ENCODE measurements around the gene MYL9. TPM values are rescaled to one million over a fixed set of nuclear protein-coding genes. Genes with fewer than 3 reads are reported as not detected.

MYL9 gene
- total and polyA plus RNA-seq, 8 donors, result 9.9 to 122 (median 31.7) TPM

- Histone ChIP-seq H3K27ac (no peak overlapping the region), H3K4me3 (no peak overlapping the region), H3K36me3 (peaks cover 0 to 38% (median 7%) of the 10 kb centered on the region in 3 donors), H3K27me3 (no peaks in the 10 kb centered on the region), H3K9me3 (no peaks in the 10 kb centered on the region), H3K4me1 (peaks cover 0 to 10% (median 8%) of the 10 kb centered on the region in 3 donors)
- no peak for ATAC-seq
- intact Hi-C loops (cut with DNase I), result no loop called here
- 91 to 92% methylated on average over 30 to 31 of the region's 31 CpGs for WGBS, 2 donors
- DNase-seq, result no peak
- no peak for TF ChIP-seq CTCF (IDR thresholded peaks at IDR 0.05)
- FAIRE-seq, result no peak
These were observed 41.4 kb upstream of the MYL9 start for GRCh38 chr20:36499723-36500501.

GRCh38 chr20:36501367-36502006 lies 39.8 kb upstream of the MYL9 start:
- FAIRE-seq (no peak), DNase-seq (no peak), ATAC-seq (no peak)
- TF ChIP-seq CTCF (IDR thresholded peaks at IDR 0.05), result no peak
- intact Hi-C loops (cut with DNase I), result no loop called here
- 69 to 77% methylated on average over 3 of the region's 3 CpGs for WGBS, 2 donors
- H3K9me3 ChIP-seq, result no peaks in the 10 kb centered on the region
- H3K27me3 ChIP-seq, result no peaks in the 10 kb centered on the region
- H3K4me3 ChIP-seq, result no peak overlapping the region
- no peak overlapping the region for H3K27ac ChIP-seq
- peaks cover 5 to 45% (median 7%) of the 10 kb centered on the region in 3 donors for H3K36me3 ChIP-seq
- H3K4me1 ChIP-seq, result peaks cover 0 to 10% (median 8%) of the 10 kb centered on the region in 3 donors

- Histone ChIP-seq H3K27me3 (no peaks in the 10 kb centered on the region), H3K27ac (no peak overlapping the region), H3K9me3 (no peaks in the 10 kb centered on the region), H3K36me3 (peaks cover 0 to 25% (median 5%) of the 10 kb centered on the region in 3 donors), H3K4me3 (no peak overlapping the region), H3K4me1 (no peaks in the 10 kb centered on the region)
- ATAC-seq, result no peak
- WGBS, 2 donors, result 87 to 91% methylated on average over 4 of the region's 4 CpGs
- TF ChIP-seq CTCF (IDR thresholded peaks at IDR 0.05), result no peak
- FAIRE-seq, result no peak
- intact Hi-C loops (cut with DNase I), result no loop called here
- DNase-seq, result no peak
These were observed 37.0 kb upstream of the MYL9 start for GRCh38 chr20:36504295-36504694.

- DNase-seq (no peak), FAIRE-seq (no peak), ATAC-seq (peak in 1 of 4 donors; percentile 38)
- Histone ChIP-seq H3K36me3 (peaks cover 0 to 19% (median 5%) of the 10 kb centered on the region in 3 donors), H3K4me3 (no peak overlapping the region), H3K4me1 (no peaks in the 10 kb centered on the region), H3K9me3 (no peaks in the 10 kb centered on the region), H3K27ac (no peak overlapping the region), H3K27me3 (no peaks in the 10 kb centered on the region)
- 43 to 52% methylated on average over 1 of the region's 1 CpG for WGBS, 2 donors
- intact Hi-C loops (cut with DNase I), result no loop called here
- no peak for TF ChIP-seq CTCF (IDR thresholded peaks at IDR 0.05)
These were observed 35.1 kb upstream of the MYL9 start for GRCh38 chr20:36506253-36506652.

DNA sequence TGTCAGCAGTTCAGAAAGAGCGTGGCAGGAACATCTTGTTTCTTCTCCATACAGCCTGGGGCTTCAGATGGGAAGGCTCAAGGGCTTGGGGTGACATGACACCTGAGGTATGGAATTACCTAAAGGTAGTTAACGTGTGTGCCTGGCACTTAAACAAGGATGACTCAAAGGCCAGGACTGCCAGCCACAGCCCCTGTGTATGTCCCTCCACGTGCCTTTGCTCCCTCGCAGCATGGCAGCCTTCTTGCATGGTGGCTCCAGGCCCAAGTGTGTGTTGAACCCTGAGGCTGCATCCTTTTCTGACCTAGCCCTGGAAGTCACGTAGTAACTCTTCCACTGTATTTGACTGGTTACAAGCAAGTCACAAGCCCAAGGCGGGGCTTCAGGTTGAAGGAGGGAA lies 33.6 kb upstream of the MYL9 start:
- no peak for FAIRE-seq
- Histone ChIP-seq H3K36me3 (peaks cover 0 to 26% (median 5%) of the 10 kb centered on the region in 3 donors), H3K27me3 (no peaks in the 10 kb centered on the region), H3K9me3 (no peaks in the 10 kb centered on the region), H3K4me3 (no peak overlapping the region), H3K27ac (no peak overlapping the region), H3K4me1 (no peaks in the 10 kb centered on the region)
- 88 to 98% methylated on average over 6 of the region's 6 CpGs for WGBS, 2 donors
- no peak for TF ChIP-seq CTCF (IDR thresholded peaks at IDR 0.05)
- DNase-seq, result no peak
- intact Hi-C loops (cut with DNase I), result no loop called here
- no peak for ATAC-seq
